Cardiac atrium fibroblast (primary cell): ENCODE results near the gene NDUFAF5. TPM values are rescaled to one million over a fixed set of nuclear protein-coding genes. Genes with fewer than 3 reads are reported as not detected.

Experiments
- total RNA-seq: library from RNA; depleted of rRNA; stranded (reverse); fragments of >200 nt; gene quantifications from 2 replicates; pipeline ENCODE4 v1.2.3, GENCODE V29; 2015

The NDUFAF5 gene
- 3.4 and 4.5 TPM in 2 replicates for total RNA-seq

GRCh38 chr20:13784893-13785715 lies at the start of gene NDUFAF5, which contains the start of gene ESF1:
NDUFAF5 (plus strand) TSS chr20:13785028; CDS start chr20:13785069, 41 bp downstream.
ESF1 (minus strand) TSS chr20:13784919; CDS start chr20:13783140, 1,779 bp downstream.

Other genes with a start within 250 kb of the NDUFAF5 start
- gene TASP1, start 146.1 kb upstream of the NDUFAF5 start, total RNA-seq: 7.0 and 7.5 TPM in 2 replicates
- 1.4 and 6.5 TPM in 2 replicates for gene ESF1, start 109 bp upstream of the NDUFAF5 start, total RNA-seq
- not detected in 2 replicates for gene SEL1L2, start 205.6 kb downstream of the NDUFAF5 start, total RNA-seq
- gene MACROD2, start 210.5 kb downstream of the NDUFAF5 start, total RNA-seq: not detected in 2 replicates